ENCODE results near the gene MB21D2.
"Not testable (repeated sequence)": the region's sequence is repeated elsewhere in the genome, so short reads cannot be mapped to it uniquely, and the experiment has no call there.

Gene MB21D2, protein sequence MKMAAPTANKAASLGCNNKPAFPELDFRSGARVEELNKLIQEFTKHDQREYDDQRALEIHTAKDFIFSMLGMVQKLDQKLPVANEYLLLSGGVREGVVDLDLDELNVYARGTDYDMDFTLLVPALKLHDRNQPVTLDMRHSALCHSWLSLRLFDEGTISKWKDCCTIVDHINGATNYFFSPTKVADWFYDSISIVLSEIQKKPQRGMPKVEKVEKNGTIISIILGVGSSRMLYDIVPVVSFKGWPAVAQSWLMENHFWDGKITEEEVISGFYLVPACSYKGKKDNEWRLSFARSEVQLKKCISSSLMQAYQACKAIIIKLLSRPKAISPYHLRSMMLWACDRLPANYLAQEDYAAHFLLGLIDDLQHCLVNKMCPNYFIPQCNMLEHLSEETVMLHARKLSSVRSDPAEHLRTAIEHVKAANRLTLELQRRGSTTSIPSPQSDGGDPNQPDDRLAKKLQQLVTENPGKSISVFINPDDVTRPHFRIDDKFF

DNA sequence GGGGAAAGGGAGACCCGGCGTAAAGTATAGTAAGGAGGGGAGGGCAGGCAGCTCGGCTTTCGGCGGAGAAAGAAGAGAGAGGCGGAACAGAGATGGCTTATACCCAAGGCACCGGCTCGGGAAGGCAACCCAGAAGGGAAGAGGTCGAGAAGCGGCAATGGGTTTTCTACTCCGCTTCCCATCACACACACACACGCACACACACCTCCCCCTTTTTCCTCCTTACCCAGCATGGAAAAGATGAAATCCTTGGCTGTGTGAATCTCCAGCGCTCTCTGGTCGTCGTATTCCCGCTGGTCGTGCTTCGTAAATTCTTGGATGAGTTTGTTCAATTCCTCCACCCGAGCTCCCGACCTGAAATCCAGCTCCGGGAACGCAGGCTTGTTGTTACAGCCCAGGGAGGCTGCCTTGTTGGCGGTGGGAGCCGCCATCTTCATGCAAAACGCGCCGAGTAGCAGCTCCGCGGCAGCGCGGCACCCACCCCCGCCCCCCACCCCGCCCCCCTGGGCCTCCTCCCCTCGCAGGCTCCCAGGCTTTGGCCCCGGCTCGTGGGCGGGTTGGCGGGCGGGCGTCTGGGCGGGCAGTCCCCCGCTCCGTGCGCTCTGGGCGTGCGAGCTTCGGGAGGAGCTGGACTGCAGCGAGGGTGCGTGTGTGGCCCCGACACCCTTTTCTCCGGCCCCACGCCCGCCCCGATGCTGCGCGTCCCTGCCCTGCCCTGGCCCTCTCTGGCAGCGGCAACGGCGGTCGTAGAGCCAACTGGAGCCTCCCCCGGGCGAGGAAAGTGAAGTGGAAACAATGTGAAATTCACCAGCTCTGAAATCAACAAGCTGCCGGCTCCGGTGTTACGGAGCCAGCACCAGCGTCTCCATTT lies at the start of gene MB21D2:
Gene MB21D2 (minus strand): TSS at position 453 of the 871 bp plus-strand sequence. CDS start 16 bp downstream, at position 437.
- no peak for DNase-seq (ENCODE audit: low read depth in 2 of 2, low spot score in 1 of 2)

DNA sequence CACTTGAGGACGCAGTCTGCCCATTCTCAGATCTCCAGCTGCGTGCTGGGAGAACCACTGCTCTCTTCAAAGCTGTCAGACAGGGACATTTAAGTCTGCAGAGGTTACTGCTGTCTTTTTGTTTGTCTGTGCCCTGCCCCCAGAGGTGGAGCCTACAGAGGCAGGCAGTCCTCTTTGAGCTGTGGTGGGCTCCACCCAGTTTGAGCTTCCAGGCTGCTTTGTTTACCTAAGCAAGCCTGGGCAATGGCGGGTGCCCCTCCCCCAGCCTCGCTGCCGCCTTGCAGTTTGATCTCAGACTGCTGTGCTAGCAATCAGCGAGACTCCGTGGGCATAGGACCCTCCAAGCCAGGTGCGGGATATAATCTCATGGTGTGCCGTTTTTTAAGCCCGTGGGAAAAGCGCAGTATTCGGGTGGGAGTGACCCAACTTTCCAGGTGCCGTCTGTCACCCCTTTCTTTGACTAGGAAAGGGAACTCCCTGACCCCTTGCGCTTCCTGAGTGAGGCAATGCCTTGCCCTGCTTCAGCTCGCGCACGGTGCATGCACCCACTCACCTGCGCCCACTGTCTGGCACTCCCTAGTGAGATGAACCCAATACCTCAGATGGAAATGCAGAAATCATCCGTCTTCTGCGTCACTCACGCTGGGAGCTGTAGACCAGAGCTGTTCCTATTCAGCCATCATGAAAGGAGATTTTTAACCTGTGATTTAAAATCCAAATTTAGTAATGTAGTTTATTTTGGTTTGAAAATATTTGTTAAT lies 47.5 kb upstream of the MB21D2 start:
- not testable (repeated sequence) for DNase-seq (ENCODE audit: low read depth in 2 of 2, low spot score in 1 of 2)

DNA sequence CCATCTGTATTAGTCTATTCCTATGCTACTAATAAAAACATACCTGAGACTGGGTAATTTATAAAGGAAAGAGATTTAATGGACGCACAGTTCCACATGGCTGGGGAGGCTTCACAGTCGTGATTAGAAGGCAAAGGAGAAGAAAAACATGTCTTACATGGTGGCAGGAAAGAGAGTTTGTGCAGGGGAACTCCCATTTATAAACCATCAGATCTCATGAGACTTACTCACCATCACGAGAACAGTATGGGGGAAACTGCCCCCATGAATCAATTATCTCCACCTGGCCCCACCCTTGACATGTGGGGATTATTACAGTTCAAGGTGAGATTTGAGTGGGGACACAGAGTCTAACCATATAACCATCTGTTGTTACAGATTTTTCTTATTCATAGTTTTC lies 42.1 kb upstream of the MB21D2 start:
- DNase-seq (ENCODE audit: low read depth in 2 of 2, low spot score in 1 of 2) = no peak

DNA sequence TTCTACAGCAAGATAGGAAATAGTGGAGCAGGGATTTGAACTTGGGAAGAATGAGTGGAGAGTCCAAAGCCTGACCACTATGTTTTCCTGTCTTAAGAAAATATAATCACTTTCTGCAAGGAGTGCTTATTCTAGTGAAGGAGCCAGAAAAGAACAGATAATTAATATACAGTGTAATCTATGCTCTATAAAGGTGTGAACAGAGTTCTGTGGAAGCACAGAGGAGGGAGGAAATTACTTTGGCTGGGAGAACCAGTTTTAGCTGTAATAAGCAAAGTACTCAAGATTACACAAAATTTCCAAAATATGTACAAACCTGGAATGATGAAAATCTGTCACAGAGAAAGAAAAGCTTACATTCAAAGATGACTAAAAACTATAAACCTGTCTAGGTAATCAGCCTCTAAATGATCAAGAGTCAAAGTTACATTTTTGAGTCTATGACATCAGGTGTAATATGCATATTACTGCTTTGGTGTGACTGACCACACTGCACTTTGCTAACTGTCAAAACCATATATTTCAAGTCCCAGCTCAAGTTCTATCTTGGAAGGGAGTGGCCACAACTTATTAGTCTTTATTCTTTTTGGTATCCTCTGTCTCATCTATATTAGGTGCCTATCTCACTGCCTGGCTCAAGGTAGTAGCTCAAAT lies 40.7 kb upstream of the MB21D2 start:
- DNase-seq (ENCODE audit: low read depth in 2 of 2, low spot score in 1 of 2) = no peak

DNA sequence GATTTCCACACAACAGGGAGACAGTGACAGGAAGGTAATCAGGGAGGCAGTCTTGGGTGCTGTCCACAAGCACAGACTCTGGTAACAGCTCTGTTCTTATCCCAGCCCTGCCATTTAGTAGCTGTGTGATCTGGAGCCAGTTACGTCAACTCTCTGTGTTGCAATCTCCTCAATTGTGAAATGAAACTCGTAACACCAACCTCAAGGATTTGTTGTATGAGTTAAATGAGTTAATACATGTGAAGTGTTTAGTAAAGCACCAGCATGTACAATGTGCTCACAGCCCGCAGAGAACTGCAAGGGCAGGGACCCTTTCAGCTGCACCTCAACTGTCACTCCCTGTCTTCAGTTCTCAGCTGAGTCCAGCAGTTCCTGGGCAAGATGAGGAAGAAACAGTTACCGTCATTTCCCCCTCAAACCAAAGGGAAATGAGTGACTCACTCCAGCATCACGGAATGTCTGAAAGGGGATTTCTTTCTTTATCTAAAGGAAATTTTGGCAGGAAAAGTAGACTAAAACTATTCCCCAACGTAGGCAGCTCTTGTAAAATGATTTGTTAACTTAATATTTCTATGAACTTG lies 39.9 kb upstream of the MB21D2 start:
- DNase-seq (ENCODE audit: low read depth in 2 of 2, low spot score in 1 of 2) = no peak

DNA sequence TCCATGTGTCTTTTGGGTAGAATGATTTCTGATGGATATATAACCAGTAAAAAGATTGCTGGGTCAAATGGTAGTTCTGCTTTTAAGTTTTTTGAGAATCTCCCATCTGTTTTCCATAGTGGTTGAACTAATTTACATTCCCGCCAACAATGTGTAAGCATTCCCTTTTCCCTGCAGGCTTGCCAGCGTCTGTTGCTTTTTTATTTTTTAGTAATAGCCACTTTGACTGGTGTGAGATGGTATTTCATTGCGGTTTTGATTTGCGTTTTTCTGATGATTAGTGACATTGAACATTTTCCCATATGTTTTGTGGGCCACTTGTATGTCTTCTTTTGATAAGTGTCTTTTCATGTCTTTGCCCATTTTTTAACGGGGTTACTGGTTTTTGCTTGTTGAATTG lies 36.3 kb upstream of the MB21D2 start:
- DNase-seq (ENCODE audit: low read depth in 2 of 2, low spot score in 1 of 2) = no peak

DNA sequence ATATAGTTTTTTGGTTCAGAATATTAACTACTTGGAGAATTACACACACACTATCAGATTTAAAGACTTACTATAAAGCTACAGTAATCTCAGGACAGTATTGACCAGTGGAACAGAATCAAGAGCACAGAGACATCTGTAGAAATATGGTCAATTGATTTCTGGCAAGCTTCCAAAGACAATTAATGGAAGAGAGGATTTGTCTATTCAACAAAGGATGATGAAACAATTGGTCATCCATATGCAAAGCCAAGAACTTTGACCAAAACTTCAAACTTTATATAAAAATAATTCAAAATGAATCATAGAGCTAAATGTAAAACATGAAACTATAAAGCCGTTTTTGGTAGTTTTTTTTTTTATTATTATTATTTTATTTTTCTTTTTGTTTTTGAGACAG lies 29.8 kb upstream of the MB21D2 start:
- no peak for DNase-seq (ENCODE audit: low read depth in 2 of 2, low spot score in 1 of 2)

DNA sequence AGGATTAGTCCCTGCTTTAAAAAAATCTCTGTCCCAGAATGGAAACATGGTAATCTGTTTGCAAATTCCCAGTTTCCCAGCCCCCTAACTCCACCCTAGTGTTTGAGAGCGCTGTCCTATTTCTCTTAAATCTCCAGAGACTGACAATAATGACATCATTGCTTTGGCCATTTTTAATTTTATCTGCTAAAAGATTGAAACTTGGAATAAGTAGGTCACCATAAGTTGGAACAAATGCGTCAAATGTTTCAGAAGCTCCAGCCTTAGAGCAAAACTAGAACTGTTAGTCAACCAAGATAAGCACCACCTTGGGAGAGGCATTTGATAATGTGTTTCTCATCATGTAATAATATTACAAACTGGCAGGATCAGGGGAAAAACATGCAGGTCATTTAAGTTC lies 25.7 kb upstream of the MB21D2 start:
- DNase-seq (ENCODE audit: low read depth in 2 of 2, low spot score in 1 of 2) = no peak

DNA sequence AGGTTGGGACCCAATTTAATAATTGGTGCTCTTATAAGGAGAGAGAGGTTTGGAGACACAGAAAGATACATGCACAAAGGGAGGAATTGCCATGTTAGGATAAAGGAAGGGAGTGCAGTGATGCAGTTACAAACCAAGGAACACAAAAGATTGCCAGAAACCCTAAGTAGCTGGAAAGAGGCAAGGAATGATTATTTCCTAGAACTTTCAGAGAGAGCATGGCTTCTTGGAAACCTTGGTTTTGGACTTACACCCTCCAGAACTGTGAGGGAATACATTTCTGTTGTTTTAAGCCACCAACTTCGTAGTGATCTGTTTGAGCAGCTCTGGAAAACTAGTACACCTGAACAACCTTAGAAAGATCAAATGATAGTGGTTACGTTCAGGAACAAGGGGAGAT lies 25.0 kb upstream of the MB21D2 start:
- DNase-seq (ENCODE audit: low read depth in 2 of 2, low spot score in 1 of 2) = no peak

DNA sequence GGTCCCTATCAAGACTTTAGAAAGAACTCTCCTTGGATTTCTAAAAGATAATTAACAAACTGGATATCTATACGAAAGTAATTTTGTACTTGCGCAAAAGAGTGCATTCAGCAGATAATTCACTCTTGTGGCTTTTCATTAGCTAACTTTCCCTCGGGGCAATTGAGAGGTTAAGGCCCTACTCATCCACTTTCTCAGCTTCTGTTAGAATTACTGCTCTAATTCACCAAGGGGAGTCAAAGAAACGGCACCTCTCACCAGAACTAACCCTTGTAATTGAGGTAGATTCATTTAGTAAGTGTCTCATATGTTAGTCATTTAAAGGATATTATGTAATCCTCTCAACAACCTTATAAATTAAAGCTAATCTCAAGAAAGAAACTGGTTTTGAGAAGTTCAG lies 22.5 kb upstream of the MB21D2 start:
- no peak for DNase-seq (ENCODE audit: low read depth in 2 of 2, low spot score in 1 of 2)

DNA sequence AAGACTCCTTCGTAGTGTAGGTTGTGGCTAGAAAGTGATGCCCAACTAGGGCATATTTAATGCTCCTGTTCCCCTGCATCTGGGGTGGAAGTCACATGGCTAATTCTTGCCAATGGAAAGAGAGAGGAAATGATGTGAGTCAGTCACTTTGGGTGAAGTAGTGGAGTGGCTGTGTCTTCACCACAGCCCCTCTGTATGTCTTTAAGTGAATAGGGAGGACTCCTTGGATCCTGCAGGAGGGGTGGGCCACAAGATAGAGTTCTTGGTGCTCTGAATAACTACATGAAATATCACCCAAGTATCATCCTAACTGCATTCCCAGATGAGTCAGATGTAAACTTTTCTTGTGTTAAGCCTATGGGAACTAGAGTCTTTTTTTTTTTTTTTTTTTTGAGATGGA lies 17.8 kb upstream of the MB21D2 start:
- DNase-seq (ENCODE audit: low read depth in 2 of 2, low spot score in 1 of 2) = no peak

DNA sequence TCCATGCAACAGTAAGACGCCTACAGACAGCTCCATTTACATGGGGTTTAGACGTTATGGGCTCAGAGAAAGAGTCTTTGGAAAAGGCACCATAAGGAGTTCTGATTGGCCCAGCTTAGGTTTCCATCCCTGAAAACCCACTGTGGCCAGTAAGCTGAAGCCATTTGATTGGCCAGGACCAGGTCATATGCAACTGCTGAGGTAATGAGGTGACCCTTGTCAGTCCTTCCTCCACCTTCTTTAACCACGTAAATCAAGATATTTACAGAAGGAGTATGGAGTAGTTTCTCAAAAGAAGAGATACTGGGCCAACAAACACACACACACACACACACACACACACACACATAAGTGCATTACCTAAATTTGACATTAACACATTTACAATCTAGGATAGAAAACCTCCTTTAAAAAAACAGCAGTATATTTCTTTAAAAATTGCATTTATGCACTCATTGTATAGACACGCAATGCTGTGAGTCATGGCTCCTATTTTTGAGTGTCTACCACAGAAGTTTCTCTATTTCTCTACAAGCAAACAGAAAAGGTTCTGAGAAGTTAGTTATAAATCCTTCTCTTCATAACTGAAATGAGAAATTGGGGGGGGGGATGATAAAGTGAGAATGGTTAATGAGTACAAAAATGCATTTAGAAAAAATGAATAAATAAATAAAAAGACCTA lies 16.3 kb upstream of the MB21D2 start:
- DNase-seq (ENCODE audit: low read depth in 2 of 2, low spot score in 1 of 2) = no peak

DNA sequence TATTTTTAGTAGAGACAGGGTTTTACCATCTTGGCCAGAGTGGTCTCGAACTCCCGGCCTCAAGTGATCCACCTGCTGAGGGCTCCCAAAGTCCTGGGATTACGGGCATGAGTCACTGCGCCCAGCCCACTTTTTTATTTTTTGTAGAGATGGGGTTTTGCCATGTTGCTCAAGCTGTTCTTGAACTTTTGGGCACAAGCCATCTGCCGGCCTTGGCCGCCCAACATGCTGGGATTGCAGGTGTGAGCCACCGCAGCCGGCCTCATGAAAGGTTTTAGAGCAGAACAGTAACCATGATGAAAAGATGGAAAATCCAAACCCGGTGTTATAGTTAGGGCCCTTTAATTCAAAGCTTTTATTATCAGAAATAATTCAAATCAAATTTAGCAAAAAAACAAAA lies 15.6 kb upstream of the MB21D2 start:
- DNase-seq (ENCODE audit: low read depth in 2 of 2, low spot score in 1 of 2) = no peak

DNA sequence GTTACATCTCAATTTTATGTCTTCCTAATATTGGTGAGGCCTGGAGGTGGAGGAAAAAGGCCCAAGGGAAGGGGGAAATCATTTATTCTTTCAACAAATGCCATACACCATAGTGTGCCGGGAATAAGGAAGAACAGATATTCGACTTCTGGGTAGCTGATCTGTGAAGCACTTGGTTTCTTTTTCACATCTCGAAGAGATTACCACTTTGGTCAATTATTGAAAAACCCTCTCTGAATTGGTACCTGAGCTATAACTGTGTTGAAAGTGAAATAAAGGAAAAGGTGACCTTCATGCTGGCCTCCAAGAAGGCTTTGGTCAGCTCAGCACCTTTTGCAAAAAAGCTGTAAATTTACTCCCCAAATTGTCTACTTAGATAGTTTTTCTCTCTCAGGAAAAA lies 14.2 kb upstream of the MB21D2 start:
- no peak for DNase-seq (ENCODE audit: low read depth in 2 of 2, low spot score in 1 of 2)

DNA sequence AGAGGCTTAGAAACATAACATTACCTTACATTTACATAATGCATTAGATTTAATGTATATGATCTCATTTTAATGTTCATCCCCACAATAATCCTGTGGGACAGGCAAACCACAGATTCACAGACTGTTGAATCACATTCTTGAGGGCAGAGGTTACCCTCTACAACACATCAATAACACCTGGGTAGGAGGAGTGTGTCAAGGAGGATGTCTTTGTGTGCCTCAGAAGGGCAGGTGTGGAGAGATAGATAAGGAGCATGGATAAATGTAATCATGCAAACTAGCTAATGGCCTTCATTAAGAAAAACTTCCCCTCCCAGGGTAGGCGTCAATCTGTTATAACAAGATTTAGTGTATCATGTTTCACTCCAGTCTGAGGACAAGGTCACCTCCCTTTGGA lies 12.9 kb upstream of the MB21D2 start:
- DNase-seq (ENCODE audit: low read depth in 2 of 2, low spot score in 1 of 2) = no peak

DNA sequence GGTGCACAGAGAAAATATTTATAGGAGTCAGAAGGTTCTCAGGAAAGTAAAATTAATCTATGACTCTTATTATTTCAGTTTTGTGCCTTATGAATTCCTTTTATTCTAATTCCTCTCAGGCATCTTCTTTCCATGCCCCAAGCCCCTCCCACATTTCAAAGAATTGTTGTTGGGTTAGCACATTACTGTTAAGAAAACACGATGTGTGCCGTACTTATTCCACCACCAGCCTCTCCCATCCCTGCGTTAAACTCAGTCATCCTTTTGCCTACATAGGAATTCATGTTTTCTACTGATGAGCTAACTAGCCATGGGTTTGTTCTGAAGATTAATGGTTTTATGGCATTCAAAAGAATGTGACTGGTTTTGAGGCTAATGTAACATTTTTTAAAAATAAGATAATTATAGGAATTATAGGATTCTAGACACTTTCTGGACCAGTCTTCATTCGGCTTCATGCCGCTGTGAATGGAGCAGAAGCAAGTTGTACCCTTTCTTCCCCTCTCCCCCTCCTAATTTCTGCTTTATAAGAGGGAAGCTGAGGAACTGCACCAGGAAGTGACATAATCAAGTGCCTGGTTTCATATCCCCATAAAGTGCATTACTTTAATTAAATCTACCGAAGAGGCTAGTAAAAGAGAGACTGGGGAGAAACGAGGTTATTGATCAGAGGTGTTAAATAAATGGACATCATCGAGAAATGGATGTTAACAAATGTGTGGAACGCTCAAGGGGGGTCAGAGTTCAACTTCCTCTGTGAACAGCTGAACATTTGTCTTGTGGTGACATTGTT lies 12.3 kb upstream of the MB21D2 start:
- no peak for DNase-seq (ENCODE audit: low read depth in 2 of 2, low spot score in 1 of 2)

DNA sequence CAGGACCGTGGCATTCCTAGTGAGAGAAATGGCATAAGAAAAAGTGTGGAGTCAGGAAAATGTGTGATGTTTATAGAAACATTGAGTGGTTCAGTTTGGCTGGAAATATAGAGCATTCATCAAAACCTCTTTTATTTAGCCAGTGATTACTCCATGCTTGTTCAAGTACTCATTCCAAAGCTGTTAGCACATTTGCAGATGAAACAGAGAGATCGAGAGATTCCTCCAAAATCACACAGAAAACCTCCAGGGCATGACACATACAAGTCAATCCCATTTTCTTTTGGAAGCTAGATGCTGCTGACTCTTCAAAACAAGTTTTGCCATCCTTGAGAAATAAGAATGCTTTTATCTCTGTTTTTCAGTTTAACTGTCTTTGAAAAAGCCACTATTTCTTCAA lies 11.5 kb upstream of the MB21D2 start:
- no peak for DNase-seq (ENCODE audit: low read depth in 2 of 2, low spot score in 1 of 2)

DNA sequence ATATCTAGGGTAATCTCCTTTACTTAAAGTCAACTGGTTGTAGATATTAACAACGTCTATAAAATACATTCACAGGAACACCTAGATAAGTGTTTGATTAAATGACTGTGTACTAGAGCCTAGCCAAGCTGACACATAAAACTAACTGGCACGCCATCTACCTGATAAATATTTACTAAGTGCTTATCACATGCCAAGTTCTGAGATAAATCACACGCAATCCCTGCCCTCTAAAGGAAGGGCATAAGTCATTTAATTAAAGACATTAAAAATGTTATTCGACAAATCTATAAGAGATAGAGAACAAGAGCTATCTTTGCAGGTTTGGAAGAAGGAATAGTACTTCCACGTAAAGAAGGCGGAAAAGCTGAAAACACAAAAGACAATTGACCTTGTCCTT lies 11.1 kb upstream of the MB21D2 start:
- DNase-seq (ENCODE audit: low read depth in 2 of 2, low spot score in 1 of 2) = no peak

DNA sequence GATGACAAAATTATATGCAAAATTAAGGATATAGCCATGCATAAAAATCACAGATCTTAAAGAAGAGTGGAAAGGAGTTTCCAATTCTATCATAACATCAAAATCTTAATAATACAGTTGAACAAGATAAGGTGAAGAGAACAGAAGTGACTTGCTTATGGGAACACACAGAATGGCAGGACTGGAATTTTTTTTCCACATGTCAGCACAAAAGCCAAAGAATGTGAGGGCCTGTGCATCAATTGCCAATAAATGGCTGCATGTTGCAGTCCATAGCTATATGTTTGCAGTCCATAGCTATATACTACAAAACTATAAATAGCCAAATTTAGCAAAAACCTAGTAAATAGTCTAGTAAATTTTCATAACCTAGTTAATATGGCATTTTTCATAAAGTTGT lies 10.4 kb upstream of the MB21D2 start:
- DNase-seq (ENCODE audit: low read depth in 2 of 2, low spot score in 1 of 2) = no peak

All from stimulated activated CD8-positive, alpha-beta memory T cell treated with anti-CD3 and anti-CD28 coated beads, Interleukin-4, amount 100 ng/mL, for 4 hours (primary cell).